HCT116 (cell line): Measurements from ENCODE around the gene PPAT. TPM values are rescaled to one million over a fixed set of nuclear protein-coding genes. Genes with fewer than 3 reads are reported as not detected.

Experiments used
- ATAC-seq: fragments of 200-7000 bp; cut with Tn5 transposase; 2 replicates; pipeline ENCODE4 v1.9.1; 2020; ENCODE audit warnings: mild to moderate bottlenecking, moderate library complexity
- BruUV-seq: library from RNA; stranded (reverse); fragments of 400-500 nt; replicated peaks from 2 replicates; lab custom pipeline; 2021; lab: Mats Ljungman, UMichigan
- CTCF ChIA-PET: fragments of 300-600 bp; sonication (Branson Sonifier 250); formaldehyde crosslinking; loops from one replicate; lab custom pipeline; 2021; ENCODE audit warnings: antibody characterized with exemption; lab: Charles Lee
- POLR2A ChIA-PET: fragments of 300-600, 350-600 bp; sonication (Branson Sonifier 250); formaldehyde crosslinking; loops from one replicate; lab custom pipeline; 2021; ENCODE audit warnings: antibody characterized with exemption; lab: Charles Lee
- RAD21 ChIA-PET, 2 experiments: fragments of 300-600 bp; sonication (Branson Sonifier 250); formaldehyde crosslinking; loops; one replicate each; lab custom pipeline; 2023; ENCODE audit warnings: low total read pairs in 2 of 2; ENCODE audit not compliant: uncharacterized antibody in 2 of 2, unreplicated experiment in 2 of 2, low non-redundant PET in 1 of 2; lab: Charles Lee
- DNase-seq: peaks from one replicate; pipeline ENCODE4 v3.0.0-alpha.2; 2010; ENCODE audit warnings: low read depth, low spot score
- H2AFZ ChIP-seq: fragments of 200-600 bp; shearing (Covaris generic), sonication (generic); 2 replicates; pipeline ENCODE4 v1.6.1; 2017; ENCODE audit warnings: low read depth, mixed run types, mixed read lengths, antibody characterized with exemption, low read length; ENCODE audit not compliant: poor library complexity, severe bottlenecking
- H3K27ac ChIP-seq: 2 replicates; pipeline ENCODE4 v1.5.1; 2012; ENCODE audit warnings: low read depth, low read length
- H3K27me3 ChIP-seq: fragments of 200-600 bp; sonication (generic); 2 replicates; pipeline ENCODE4 v1.6.1; 2016; ENCODE audit warnings: mixed run types, low read length, mixed read lengths; ENCODE audit not compliant: insufficient read depth
- H3K36me3 ChIP-seq, 2 experiments: fragments of 200-500 bp in 1 of 2; fragments of 200-600 bp in 1 of 2; sonication (Bioruptor generic) in 1 of 2; sonication (generic) in 1 of 2; 2 replicates each; pipeline versions ENCODE4 v1.5.1 to v1.6.1; 2014 to 2016; ENCODE audit warnings: low read length in 2 of 2, inconsistent platforms in 1 of 2, mixed read lengths in 1 of 2, mixed run types in 1 of 2; ENCODE audit not compliant: insufficient read depth in 2 of 2, control insufficient read depth in 1 of 2
- H3K4me1 ChIP-seq, 2 experiments: fragments of 200-600 bp in 1 of 2; sonication (generic) in 1 of 2; 2 replicates each; pipeline versions ENCODE4 v1.5.1 to v1.6.1; 2012 to 2017; ENCODE audit warnings: low read length in 2 of 2, inconsistent platforms in 1 of 2, mild to moderate bottlenecking in 1 of 2, mixed read lengths in 1 of 2, mixed run types in 1 of 2, moderate library complexity in 1 of 2; ENCODE audit not compliant: insufficient read depth in 2 of 2, control insufficient read depth in 1 of 2
- H3K4me2 ChIP-seq: fragments of 200-600 bp; sonication (generic); 2 replicates; pipeline ENCODE4 v1.6.1; 2017; ENCODE audit warnings: mixed run types, low read length, mixed read lengths
- H3K4me3 ChIP-seq, 2 experiments: fragments of 200-600 bp in 1 of 2; sonication (generic) in 1 of 2; replicated peaks in 1 of 2; 2 replicates each; pipeline ENCODE4 v1.5.1; 2011 to 2016; ENCODE audit warnings: low read length in 2 of 2, control low read depth in 1 of 2, low read depth in 1 of 2, mild to moderate bottlenecking in 1 of 2, mixed read lengths in 1 of 2, mixed run types in 1 of 2
- H3K79me2 ChIP-seq: fragments of 200-600 bp; sonication (generic); 2 replicates; pipeline ENCODE4 v1.6.1; 2017; ENCODE audit warnings: mild to moderate bottlenecking, mixed run types, low read length, moderate library complexity, mixed read lengths; ENCODE audit not compliant: insufficient read depth
- H3K9ac ChIP-seq: fragments of 200-600 bp; sonication (generic); 2 replicates; pipeline ENCODE4 v1.6.1; 2016; ENCODE audit warnings: low read length, mixed read lengths
- H3K9me2 ChIP-seq: fragments of 200-600 bp; sonication (generic), shearing (Covaris generic); 2 replicates; pipeline ENCODE4 v1.6.1; 2017; ENCODE audit warnings: mixed run types, mild to moderate bottlenecking, moderate library complexity; ENCODE audit not compliant: insufficient read depth
- H3K9me3 ChIP-seq, 2 experiments: fragments of 200-500 bp in 1 of 2; fragments of 200-600 bp in 1 of 2; sonication (Bioruptor generic) in 1 of 2; sonication (generic) in 1 of 2; 2 replicates each; pipeline ENCODE4 v1.6.1; 2014 to 2017; ENCODE audit warnings: low read length in 2 of 2, mixed read lengths in 2 of 2, inconsistent platforms in 1 of 2, low read depth in 1 of 2, mild to moderate bottlenecking in 1 of 2, mixed run types in 1 of 2, moderate library complexity in 1 of 2; ENCODE audit not compliant: control insufficient read depth in 1 of 2, insufficient read depth in 1 of 2
- H4K20me1 ChIP-seq: fragments of 200-600 bp; sonication (generic), shearing (Covaris generic); 2 replicates; pipeline ENCODE4 v1.6.1; 2017; ENCODE audit warnings: mixed run types, mild to moderate bottlenecking, moderate library complexity; ENCODE audit not compliant: insufficient read depth
- CEBPB ChIP-seq: IDR thresholded peaks from 2 replicates; pipeline ENCODE4 v1.6.1; 2012; ENCODE audit warnings: low read depth
- EGR1 ChIP-seq: IDR thresholded peaks from 2 replicates; pipeline ENCODE4 v1.6.1; 2012; ENCODE audit warnings: low read depth
- ELF1 ChIP-seq: IDR thresholded peaks from 2 replicates; pipeline ENCODE4 v1.6.1; 2012; ENCODE audit warnings: low read depth, borderline replicate concordance
- EZH2phosphoT487 ChIP-seq: fragments of 200-600 bp; IDR thresholded peaks from 2 replicates; pipeline ENCODE4 v1.6.1; 2018; ENCODE audit warnings: antibody characterized with exemption, borderline replicate concordance
- SIN3A ChIP-seq: IDR thresholded peaks from 2 replicates; pipeline ENCODE4 v1.6.1; 2012; ENCODE audit warnings: low read depth
- ZFX ChIP-seq: fragments of 450-650 bp; IDR thresholded peaks from 2 replicates; pipeline ENCODE4 v1.6.1; 2017
- ZNF274 ChIP-seq: fragments of 200-500 bp; sonication (Bioruptor generic); IDR thresholded peaks from 2 replicates; pipeline ENCODE4 v1.6.1; 2014; ENCODE audit warnings: mild to moderate bottlenecking, low read depth, low read length, inconsistent platforms
- intact Hi-C: fragments of 100-400 bp; cut with micrococcal nuclease; formaldehyde crosslinking; loops from 2 replicates; pipeline ENCODE4 v1.10.0; 2022
- total RNA-seq: library from RNA; stranded (reverse); gene quantifications from one replicate; pipeline ENCODE4 v1.2.1, GENCODE V29; 2021; ENCODE audit not compliant: unreplicated experiment
- TF ChIP-seq, protein P1 (sequence below), 3 experiments: fragments of 200-600 bp in 1 of 3; sonication (generic) in 1 of 3; IDR thresholded peaks in 2 of 3; conservative IDR thresholded peaks in 1 of 3; 2 replicates each; pipeline ENCODE4 v1.5.1; 2012 to 2017; ENCODE audit warnings: low read depth in 2 of 3, low read length in 2 of 3, antibody characterized with exemption in 1 of 3, borderline replicate concordance in 1 of 3, control low read depth in 1 of 3, mild to moderate bottlenecking in 1 of 3, mixed read lengths in 1 of 3, mixed run types in 1 of 3, moderate library complexity in 1 of 3; ENCODE audit not compliant: insufficient read depth in 1 of 3
- TF ChIP-seq, protein P2 (sequence below): IDR thresholded peaks from 2 replicates; pipeline ENCODE4 v1.6.1; 2012; ENCODE audit warnings: low read depth

The PPAT gene
- total RNA-seq, 1 experiment from 2014 or later = 78.6 TPM

DNA sequence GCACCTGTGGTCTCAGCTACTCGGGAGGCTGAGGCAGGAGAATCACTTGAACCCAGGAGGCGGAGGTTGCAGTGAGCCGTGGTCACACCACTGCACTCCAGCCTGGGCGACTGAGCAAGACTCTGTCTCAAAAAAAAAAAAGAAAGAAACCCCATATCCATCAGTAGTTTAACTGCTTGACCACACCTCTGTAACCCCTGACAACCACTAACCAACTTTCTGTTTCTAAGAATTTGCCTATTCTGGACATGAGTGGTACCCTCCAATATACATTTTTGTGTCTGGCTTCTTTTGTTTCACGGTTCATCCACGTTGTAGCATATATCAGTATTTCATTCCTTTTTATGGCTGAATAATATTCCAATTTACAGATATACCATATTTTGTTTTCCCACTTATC lies 9.1 kb downstream of the PPAT start:
- TF ChIP-seq, protein P1, sequence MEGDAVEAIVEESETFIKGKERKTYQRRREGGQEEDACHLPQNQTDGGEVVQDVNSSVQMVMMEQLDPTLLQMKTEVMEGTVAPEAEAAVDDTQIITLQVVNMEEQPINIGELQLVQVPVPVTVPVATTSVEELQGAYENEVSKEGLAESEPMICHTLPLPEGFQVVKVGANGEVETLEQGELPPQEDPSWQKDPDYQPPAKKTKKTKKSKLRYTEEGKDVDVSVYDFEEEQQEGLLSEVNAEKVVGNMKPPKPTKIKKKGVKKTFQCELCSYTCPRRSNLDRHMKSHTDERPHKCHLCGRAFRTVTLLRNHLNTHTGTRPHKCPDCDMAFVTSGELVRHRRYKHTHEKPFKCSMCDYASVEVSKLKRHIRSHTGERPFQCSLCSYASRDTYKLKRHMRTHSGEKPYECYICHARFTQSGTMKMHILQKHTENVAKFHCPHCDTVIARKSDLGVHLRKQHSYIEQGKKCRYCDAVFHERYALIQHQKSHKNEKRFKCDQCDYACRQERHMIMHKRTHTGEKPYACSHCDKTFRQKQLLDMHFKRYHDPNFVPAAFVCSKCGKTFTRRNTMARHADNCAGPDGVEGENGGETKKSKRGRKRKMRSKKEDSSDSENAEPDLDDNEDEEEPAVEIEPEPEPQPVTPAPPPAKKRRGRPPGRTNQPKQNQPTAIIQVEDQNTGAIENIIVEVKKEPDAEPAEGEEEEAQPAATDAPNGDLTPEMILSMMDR (IDR thresholded peaks at IDR 0.05 in 2 of 3, conservative IDR thresholded peaks at IDR 0.05 in 1 of 3; ENCODE audit: borderline replicate concordance in 1 of 3, insufficient read depth in 1 of 3, low read depth in 2 of 3, low read length in 2 of 3) = no peak
- TF ChIP-seq ZNF274 (no peak), EZH2phosphoT487 (no peak), ELF1 (no peak), EGR1 (no peak), ZFX (no peak), SIN3A (no peak), CEBPB (no peak)
- TF ChIP-seq, protein P2, sequence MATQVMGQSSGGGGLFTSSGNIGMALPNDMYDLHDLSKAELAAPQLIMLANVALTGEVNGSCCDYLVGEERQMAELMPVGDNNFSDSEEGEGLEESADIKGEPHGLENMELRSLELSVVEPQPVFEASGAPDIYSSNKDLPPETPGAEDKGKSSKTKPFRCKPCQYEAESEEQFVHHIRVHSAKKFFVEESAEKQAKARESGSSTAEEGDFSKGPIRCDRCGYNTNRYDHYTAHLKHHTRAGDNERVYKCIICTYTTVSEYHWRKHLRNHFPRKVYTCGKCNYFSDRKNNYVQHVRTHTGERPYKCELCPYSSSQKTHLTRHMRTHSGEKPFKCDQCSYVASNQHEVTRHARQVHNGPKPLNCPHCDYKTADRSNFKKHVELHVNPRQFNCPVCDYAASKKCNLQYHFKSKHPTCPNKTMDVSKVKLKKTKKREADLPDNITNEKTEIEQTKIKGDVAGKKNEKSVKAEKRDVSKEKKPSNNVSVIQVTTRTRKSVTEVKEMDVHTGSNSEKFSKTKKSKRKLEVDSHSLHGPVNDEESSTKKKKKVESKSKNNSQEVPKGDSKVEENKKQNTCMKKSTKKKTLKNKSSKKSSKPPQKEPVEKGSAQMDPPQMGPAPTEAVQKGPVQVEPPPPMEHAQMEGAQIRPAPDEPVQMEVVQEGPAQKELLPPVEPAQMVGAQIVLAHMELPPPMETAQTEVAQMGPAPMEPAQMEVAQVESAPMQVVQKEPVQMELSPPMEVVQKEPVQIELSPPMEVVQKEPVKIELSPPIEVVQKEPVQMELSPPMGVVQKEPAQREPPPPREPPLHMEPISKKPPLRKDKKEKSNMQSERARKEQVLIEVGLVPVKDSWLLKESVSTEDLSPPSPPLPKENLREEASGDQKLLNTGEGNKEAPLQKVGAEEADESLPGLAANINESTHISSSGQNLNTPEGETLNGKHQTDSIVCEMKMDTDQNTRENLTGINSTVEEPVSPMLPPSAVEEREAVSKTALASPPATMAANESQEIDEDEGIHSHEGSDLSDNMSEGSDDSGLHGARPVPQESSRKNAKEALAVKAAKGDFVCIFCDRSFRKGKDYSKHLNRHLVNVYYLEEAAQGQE = no peak
- Histone ChIP-seq H3K9ac (no peak overlapping the region), H3K79me2 (peaks cover 100% of the 10 kb centered on the region), H3K4me2 (no peak overlapping the region), H4K20me1 (peaks cover 70% of the 10 kb centered on the region), H3K36me3 (0 out of 4 replicates have a peak, but pooled peaks cover 0 to 4% of the 10 kb centered on the region in 2 experiments), H3K27ac (no peak overlapping the region), H2AFZ (no peak overlapping the region), H3K4me3 (no peak overlapping the region), H3K27me3 (no peaks in the 10 kb centered on the region), H3K9me3 (no peaks in the 10 kb centered on the region), H3K4me1 (no peaks in the 10 kb centered on the region), H3K9me2 (no peaks in the 10 kb centered on the region)
- no TSS peak for BruUV-seq
- ATAC-seq (no peak), DNase-seq (no peak)
- ChIA-PET POLR2A (interaction anchor here (1.0 kb wide), 1 partner anchor 10 kb away, joined by 4 read pairs; the partner anchor contains the start of genes PAICS and PPAT), CTCF (interaction anchor here (1.3 to 1.6 kb wide), 2 partner anchors 9 to 410 kb away, joined by 8 to 13 read pairs; partner anchors contain the start of genes PAICS and PPAT), RAD21 (no interaction called here)
- intact Hi-C loops = loop anchor here (5.0 kb wide), 1 partner anchor 376 kb away; no protein-coding TSS in a partner anchor
